WTC11 (cell line): ENCODE measurements around the gene INPP5A. TPM values are rescaled to one million over a fixed set of nuclear protein-coding genes. Genes with fewer than 3 reads are reported as not detected.

Experiments
- ATAC-seq: fragments of 200-7000 bp; cut with Tn5 transposase; 2 replicates; pipeline ENCODE4 v1.10.0; 2021; ENCODE audit warnings: mild to moderate bottlenecking, moderate library complexity
- CTCF ChIA-PET: fragments of 300-600 bp; sonication (Branson Sonifier 250); formaldehyde crosslinking; loops from one replicate; lab custom pipeline; 2021; ENCODE audit warnings: antibody characterized with exemption; lab: Charles Lee
- POLR2A ChIA-PET: fragments of 350-600 bp; sonication (Branson Sonifier 250); formaldehyde crosslinking; loops from one replicate; lab custom pipeline; 2021; ENCODE audit warnings: antibody characterized with exemption; lab: Charles Lee
- DNase-seq: peaks from one replicate; pipeline ENCODE4 v3.0.0; 2021; ENCODE audit warnings: low spot score
- H3K27ac Mint-ChIP-seq: 2 replicates; pipeline ENCODE4 v1.8.0; 2021; ENCODE audit warnings: mixed read lengths
- H3K27me3 Mint-ChIP-seq: 2 replicates; pipeline ENCODE4 v1.8.0; 2021; ENCODE audit warnings: low read depth, mild to moderate bottlenecking, moderate library complexity, mixed read lengths
- H3K36me3 Mint-ChIP-seq: 2 replicates; pipeline ENCODE4 v1.8.0; 2021; ENCODE audit warnings: mixed read lengths
- H3K4me1 Mint-ChIP-seq: 2 replicates; pipeline ENCODE4 v1.8.0; 2022; ENCODE audit warnings: mixed read lengths
- H3K4me3 Mint-ChIP-seq: 2 replicates; pipeline ENCODE4 v1.8.0; 2021; ENCODE audit warnings: mild to moderate bottlenecking, moderate library complexity, mixed read lengths
- H3K9me3 Mint-ChIP-seq: 2 replicates; pipeline ENCODE4 v1.8.0; 2021; ENCODE audit warnings: mixed read lengths
- FOXK1 ChIP-seq: sonication (generic); formaldehyde crosslinking; IDR thresholded peaks from 2 replicates; pipeline ENCODE4 v1.8.0; 2022; ENCODE audit warnings: mild to moderate bottlenecking, moderate library complexity, missing genetic modification reagents
- GABPB1 ChIP-seq: sonication (generic); formaldehyde crosslinking; IDR thresholded peaks from 2 replicates; pipeline ENCODE4 v1.8.1; 2023; ENCODE audit warnings: mild to moderate bottlenecking, missing genetic modification reagents
- IRF2 ChIP-seq: sonication (generic); formaldehyde crosslinking; IDR thresholded peaks from 2 replicates; pipeline ENCODE4 v1.8.0; 2022; ENCODE audit warnings: low read depth, missing genetic modification reagents, borderline replicate concordance
- OVOL2 ChIP-seq: fragments of 250-450 bp; sonication (Bioruptor Pico); IDR thresholded peaks from 2 replicates; pipeline ENCODE4 v1.9.0; 2021; ENCODE audit warnings: mild to moderate bottlenecking, borderline replicate concordance
- PRRX2 ChIP-seq: fragments of 250-450 bp; sonication (Bioruptor Pico); IDR thresholded peaks from 2 replicates; pipeline ENCODE4 v1.8.0; 2021; ENCODE audit warnings: mild to moderate bottlenecking
- SMAD3 ChIP-seq: sonication (generic); formaldehyde crosslinking; IDR thresholded peaks from 2 replicates; pipeline ENCODE4 v1.8.0; 2022; ENCODE audit warnings: missing genetic modification reagents, mild to moderate bottlenecking, borderline replicate concordance
- SOX15 ChIP-seq: fragments of 250-450 bp; sonication (Bioruptor Pico); IDR thresholded peaks from 2 replicates; pipeline ENCODE4 v1.9.0; 2021; ENCODE audit warnings: mild to moderate bottlenecking
- SP1 ChIP-seq: sonication (generic); formaldehyde crosslinking; conservative IDR thresholded peaks from 2 replicates; pipeline ENCODE4 v1.8.1; 2022; ENCODE audit warnings: missing genetic modification reagents
- ZNF138 ChIP-seq: sonication (generic); formaldehyde crosslinking; conservative IDR thresholded peaks from 2 replicates; pipeline ENCODE4 v1.8.1; 2022; ENCODE audit warnings: mild to moderate bottlenecking, moderate library complexity, missing genetic modification reagents
- ZNF396 ChIP-seq: fragments of 250-450 bp; sonication (Bioruptor Pico); IDR thresholded peaks from 2 replicates; pipeline ENCODE4 v1.8.0; 2021; ENCODE audit warnings: mild to moderate bottlenecking, moderate library complexity, borderline replicate concordance
- ZNF416 ChIP-seq: fragments of 250-450 bp; sonication (Bioruptor Pico); IDR thresholded peaks from 2 replicates; pipeline ENCODE4 v1.9.0; 2021; ENCODE audit warnings: mild to moderate bottlenecking, inconsistent platforms
- ZNF423 ChIP-seq: fragments of 250-450 bp; sonication (Bioruptor Pico); IDR thresholded peaks from 2 replicates; pipeline ENCODE4 v2.1.2; 2022; ENCODE audit warnings: mild to moderate bottlenecking, moderate library complexity
- ZNF671 ChIP-seq: fragments of 250-450 bp; sonication (Bioruptor Pico); IDR thresholded peaks from 2 replicates; pipeline ENCODE4 v1.8.0; 2021; ENCODE audit warnings: mild to moderate bottlenecking
- total RNA-seq: library from RNA; stranded (reverse); gene quantifications from 3 replicates; pipeline ENCODE4 v1.2.3, GENCODE V29; 2021
- TF ChIP-seq, protein P1 (sequence below): sonication (generic); formaldehyde crosslinking; IDR thresholded peaks from 2 replicates; pipeline ENCODE4 v1.8.1; 2022; ENCODE audit warnings: missing genetic modification reagents, borderline replicate concordance
- TF ChIP-seq, protein P2 (sequence below): sonication (generic); formaldehyde crosslinking; IDR thresholded peaks from 2 replicates; pipeline ENCODE4 v1.8.1; 2023; ENCODE audit warnings: mild to moderate bottlenecking, missing genetic modification reagents
- TF ChIP-seq, protein P3 (sequence below): sonication (generic); formaldehyde crosslinking; IDR thresholded peaks from 2 replicates; pipeline ENCODE4 v1.8.0; 2022; ENCODE audit warnings: mild to moderate bottlenecking, missing genetic modification reagents
- TF ChIP-seq, protein P4 (sequence below): sonication (generic); formaldehyde crosslinking; IDR thresholded peaks from 2 replicates; pipeline ENCODE4 v1.8.0; 2023; ENCODE audit warnings: mild to moderate bottlenecking, missing genetic modification reagents
- TF ChIP-seq, protein P5 (sequence below): sonication (generic); formaldehyde crosslinking; IDR thresholded peaks from 2 replicates; pipeline ENCODE4 v1.8.1; 2023; ENCODE audit warnings: mild to moderate bottlenecking, missing genetic modification reagents, borderline replicate concordance
- TF ChIP-seq, protein P6 (sequence below): sonication (generic); formaldehyde crosslinking; IDR thresholded peaks from 2 replicates; pipeline ENCODE4 v1.8.1; 2023; ENCODE audit warnings: mild to moderate bottlenecking, missing genetic modification reagents, moderate library complexity

INPP5A gene
- total RNA-seq, 1 experiment from 2014 or later, result 22.1 TPM

DNA sequence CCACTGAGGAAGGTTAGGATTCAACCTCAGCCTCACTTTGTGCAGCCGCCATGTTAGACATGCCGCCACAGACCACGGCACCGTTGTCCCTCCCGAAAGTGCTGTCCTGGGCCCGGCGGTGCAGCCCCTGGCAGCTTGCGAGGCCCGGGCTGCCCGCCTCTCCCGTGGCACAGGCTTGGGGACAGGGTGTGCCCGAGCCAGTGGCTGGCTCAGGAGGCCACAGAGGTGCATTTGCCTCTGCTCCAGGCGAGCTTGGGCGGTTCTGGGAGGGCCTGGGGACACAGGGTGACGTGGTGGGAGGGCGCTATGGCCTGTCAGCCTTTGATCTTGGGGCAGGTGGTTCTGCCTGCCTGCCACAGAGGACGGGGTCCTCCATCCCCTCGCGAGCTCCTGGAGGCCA is 207.3 kb downstream of the INPP5A start (continued):
- TF ChIP-seq FOXK1 (CRISPR knock-in tag) (no peak), SP1 (CRISPR knock-in tag) (no peak), GABPB1 (CRISPR knock-in tag) (no peak), PRRX2 (no peak), ZNF396 (CRISPR knock-in tag) (no peak), ZNF671 (no peak), SOX15 (CRISPR knock-in tag) (no peak)
- TF ChIP-seq, protein P1, sequence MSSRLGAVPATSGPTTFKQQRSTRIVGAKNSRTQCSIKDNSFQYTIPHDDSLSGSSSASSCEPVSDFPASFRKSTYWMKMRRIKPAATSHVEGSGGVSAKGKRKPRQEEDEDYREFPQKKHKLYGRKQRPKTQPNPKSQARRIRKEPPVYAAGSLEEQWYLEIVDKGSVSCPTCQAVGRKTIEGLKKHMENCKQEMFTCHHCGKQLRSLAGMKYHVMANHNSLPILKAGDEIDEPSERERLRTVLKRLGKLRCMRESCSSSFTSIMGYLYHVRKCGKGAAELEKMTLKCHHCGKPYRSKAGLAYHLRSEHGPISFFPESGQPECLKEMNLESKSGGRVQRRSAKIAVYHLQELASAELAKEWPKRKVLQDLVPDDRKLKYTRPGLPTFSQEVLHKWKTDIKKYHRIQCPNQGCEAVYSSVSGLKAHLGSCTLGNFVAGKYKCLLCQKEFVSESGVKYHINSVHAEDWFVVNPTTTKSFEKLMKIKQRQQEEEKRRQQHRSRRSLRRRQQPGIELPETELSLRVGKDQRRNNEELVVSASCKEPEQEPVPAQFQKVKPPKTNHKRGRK, result no peak
- TF ChIP-seq, protein P2, sequence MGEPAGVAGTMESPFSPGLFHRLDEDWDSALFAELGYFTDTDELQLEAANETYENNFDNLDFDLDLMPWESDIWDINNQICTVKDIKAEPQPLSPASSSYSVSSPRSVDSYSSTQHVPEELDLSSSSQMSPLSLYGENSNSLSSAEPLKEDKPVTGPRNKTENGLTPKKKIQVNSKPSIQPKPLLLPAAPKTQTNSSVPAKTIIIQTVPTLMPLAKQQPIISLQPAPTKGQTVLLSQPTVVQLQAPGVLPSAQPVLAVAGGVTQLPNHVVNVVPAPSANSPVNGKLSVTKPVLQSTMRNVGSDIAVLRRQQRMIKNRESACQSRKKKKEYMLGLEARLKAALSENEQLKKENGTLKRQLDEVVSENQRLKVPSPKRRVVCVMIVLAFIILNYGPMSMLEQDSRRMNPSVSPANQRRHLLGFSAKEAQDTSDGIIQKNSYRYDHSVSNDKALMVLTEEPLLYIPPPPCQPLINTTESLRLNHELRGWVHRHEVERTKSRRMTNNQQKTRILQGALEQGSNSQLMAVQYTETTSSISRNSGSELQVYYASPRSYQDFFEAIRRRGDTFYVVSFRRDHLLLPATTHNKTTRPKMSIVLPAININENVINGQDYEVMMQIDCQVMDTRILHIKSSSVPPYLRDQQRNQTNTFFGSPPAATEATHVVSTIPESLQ (CRISPR knock-in tag), result no peak
- TF ChIP-seq, protein P3, sequence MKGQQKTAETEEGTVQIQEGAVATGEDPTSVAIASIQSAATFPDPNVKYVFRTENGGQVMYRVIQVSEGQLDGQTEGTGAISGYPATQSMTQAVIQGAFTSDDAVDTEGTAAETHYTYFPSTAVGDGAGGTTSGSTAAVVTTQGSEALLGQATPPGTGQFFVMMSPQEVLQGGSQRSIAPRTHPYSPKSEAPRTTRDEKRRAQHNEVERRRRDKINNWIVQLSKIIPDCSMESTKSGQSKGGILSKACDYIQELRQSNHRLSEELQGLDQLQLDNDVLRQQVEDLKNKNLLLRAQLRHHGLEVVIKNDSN (CRISPR knock-in tag), result no peak

DNA sequence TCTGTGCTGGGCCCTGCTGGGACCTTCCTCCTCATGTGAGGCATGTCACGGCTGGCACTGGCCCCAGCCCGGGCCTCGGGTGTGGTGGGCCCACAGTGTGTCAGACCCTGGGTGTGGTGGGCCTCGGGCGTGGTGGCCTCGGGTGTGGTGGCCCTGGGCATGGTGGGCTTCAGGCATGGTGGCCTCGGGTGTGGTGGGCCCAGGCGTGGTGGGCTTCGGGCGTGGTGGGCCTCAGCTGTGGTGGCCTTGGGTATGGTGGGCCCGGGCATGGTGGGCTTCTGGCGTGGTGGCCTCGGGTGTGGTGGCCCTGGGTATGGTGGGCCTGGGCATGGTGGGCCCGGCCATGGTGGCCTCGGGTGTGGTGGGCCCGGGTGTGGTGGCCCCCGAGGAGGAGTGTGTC is 207.9 kb downstream of the INPP5A start:
- ChIA-PET CTCF (no interaction called here), POLR2A (no interaction called here)
- DNase-seq, result no peak
- Mint-ChIP-seq H3K4me3 (no peak overlapping the region), H3K4me1 (peaks cover 24% of the 10 kb centered on the region), H3K27ac (no peak overlapping the region), H3K9me3 (no peaks in the 10 kb centered on the region), H3K27me3 (no peaks in the 10 kb centered on the region), H3K36me3 (no peaks in the 10 kb centered on the region)
- ATAC-seq, result no peak
- TF ChIP-seq SMAD3, result no peak
- TF ChIP-seq, protein P2 (CRISPR knock-in tag), result no peak
- no peak for TF ChIP-seq OVOL2
- TF ChIP-seq, protein P4, sequence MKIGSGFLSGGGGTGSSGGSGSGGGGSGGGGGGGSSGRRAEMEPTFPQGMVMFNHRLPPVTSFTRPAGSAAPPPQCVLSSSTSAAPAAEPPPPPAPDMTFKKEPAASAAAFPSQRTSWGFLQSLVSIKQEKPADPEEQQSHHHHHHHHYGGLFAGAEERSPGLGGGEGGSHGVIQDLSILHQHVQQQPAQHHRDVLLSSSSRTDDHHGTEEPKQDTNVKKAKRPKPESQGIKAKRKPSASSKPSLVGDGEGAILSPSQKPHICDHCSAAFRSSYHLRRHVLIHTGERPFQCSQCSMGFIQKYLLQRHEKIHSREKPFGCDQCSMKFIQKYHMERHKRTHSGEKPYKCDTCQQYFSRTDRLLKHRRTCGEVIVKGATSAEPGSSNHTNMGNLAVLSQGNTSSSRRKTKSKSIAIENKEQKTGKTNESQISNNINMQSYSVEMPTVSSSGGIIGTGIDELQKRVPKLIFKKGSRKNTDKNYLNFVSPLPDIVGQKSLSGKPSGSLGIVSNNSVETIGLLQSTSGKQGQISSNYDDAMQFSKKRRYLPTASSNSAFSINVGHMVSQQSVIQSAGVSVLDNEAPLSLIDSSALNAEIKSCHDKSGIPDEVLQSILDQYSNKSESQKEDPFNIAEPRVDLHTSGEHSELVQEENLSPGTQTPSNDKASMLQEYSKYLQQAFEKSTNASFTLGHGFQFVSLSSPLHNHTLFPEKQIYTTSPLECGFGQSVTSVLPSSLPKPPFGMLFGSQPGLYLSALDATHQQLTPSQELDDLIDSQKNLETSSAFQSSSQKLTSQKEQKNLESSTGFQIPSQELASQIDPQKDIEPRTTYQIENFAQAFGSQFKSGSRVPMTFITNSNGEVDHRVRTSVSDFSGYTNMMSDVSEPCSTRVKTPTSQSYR (CRISPR knock-in tag), result no peak
- TF ChIP-seq GABPB1 (CRISPR knock-in tag), result no peak
- TF ChIP-seq, protein P5, sequence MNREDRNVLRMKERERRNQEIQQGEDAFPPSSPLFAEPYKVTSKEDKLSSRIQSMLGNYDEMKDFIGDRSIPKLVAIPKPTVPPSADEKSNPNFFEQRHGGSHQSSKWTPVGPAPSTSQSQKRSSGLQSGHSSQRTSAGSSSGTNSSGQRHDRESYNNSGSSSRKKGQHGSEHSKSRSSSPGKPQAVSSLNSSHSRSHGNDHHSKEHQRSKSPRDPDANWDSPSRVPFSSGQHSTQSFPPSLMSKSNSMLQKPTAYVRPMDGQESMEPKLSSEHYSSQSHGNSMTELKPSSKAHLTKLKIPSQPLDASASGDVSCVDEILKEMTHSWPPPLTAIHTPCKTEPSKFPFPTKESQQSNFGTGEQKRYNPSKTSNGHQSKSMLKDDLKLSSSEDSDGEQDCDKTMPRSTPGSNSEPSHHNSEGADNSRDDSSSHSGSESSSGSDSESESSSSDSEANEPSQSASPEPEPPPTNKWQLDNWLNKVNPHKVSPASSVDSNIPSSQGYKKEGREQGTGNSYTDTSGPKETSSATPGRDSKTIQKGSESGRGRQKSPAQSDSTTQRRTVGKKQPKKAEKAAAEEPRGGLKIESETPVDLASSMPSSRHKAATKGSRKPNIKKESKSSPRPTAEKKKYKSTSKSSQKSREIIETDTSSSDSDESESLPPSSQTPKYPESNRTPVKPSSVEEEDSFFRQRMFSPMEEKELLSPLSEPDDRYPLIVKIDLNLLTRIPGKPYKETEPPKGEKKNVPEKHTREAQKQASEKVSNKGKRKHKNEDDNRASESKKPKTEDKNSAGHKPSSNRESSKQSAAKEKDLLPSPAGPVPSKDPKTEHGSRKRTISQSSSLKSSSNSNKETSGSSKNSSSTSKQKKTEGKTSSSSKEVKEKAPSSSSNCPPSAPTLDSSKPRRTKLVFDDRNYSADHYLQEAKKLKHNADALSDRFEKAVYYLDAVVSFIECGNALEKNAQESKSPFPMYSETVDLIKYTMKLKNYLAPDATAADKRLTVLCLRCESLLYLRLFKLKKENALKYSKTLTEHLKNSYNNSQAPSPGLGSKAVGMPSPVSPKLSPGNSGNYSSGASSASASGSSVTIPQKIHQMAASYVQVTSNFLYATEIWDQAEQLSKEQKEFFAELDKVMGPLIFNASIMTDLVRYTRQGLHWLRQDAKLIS (CRISPR knock-in tag), result no peak
- TF ChIP-seq, protein P6, sequence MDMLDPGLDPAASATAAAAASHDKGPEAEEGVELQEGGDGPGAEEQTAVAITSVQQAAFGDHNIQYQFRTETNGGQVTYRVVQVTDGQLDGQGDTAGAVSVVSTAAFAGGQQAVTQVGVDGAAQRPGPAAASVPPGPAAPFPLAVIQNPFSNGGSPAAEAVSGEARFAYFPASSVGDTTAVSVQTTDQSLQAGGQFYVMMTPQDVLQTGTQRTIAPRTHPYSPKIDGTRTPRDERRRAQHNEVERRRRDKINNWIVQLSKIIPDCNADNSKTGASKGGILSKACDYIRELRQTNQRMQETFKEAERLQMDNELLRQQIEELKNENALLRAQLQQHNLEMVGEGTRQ, result no peak
- TF ChIP-seq, protein P1, result no peak
- no peak for TF ChIP-seq IRF2 (CRISPR knock-in tag)
- no peak for TF ChIP-seq ZNF423 (CRISPR knock-in tag)
- TF ChIP-seq SP1 (CRISPR knock-in tag), result no peak
- TF ChIP-seq ZNF138 (CRISPR knock-in tag), result no peak
- TF ChIP-seq ZNF416 (CRISPR knock-in tag), result no peak
